LNCAP (cell line): ENCODE measurements around the gene EVI2A.

Source experiments
- CTCF ChIP-seq: fragments of 450-650 bp; IDR thresholded peaks from 2 replicates; pipeline ENCODE4 v1.5.1; 2017; ENCODE audit warnings: mild to moderate bottlenecking

EVI2A gene

GRCh38 chr17:31320241-31320640, 1.2 kb downstream of the EVI2A start:
- TF ChIP-seq CTCF: no peak

- no peak for TF ChIP-seq CTCF
Observed at GRCh38 chr17:31318851-31319661, 2.4 kb downstream of the EVI2A start.

- no peak for TF ChIP-seq CTCF
Observed at GRCh38 chr17:31318298-31318801, 3.1 kb downstream of the EVI2A start.

GRCh38 chr17:31314782-31315100, 6.7 kb downstream of the EVI2A start:
- no peak for TF ChIP-seq CTCF

GRCh38 chr17:31313982-31314781, 7.2 kb downstream of the EVI2A start, which contains the start of gene EVI2B:
TSS of gene EVI2B (minus strand) at chr17:31314054. CDS start at chr17:31305609, 8,445 bp downstream.
- no peak for TF ChIP-seq CTCF

- TF ChIP-seq CTCF: no peak
Observed at GRCh38 chr17:31311526-31311925, 9.9 kb downstream of the EVI2A start.

- TF ChIP-seq CTCF: no peak
Observed at GRCh38 chr17:31310886-31311285, 10.5 kb downstream of the EVI2A start.
